Measurements from ENCODE around the gene GCM1.

Gene GCM1

GRCh38 chr6:53144802-53145201 is 3.8 kb downstream of the GCM1 start:
- Histone ChIP-seq H3K9me3 (ENCODE audit: insufficient read depth, low read length, severe bottlenecking) (no peaks in the 10 kb centered on the region), H3K79me2 (ENCODE audit: insufficient read depth, low read length) (no peaks in the 10 kb centered on the region), H3K4me1 (ENCODE audit: insufficient read depth, low read length) (no peaks in the 10 kb centered on the region), H3K27ac (ENCODE audit: low read length) (no peak overlapping the region), H3K27me3 (ENCODE audit: insufficient read depth, low read length, poor library complexity) (no peaks in the 10 kb centered on the region), H4K20me1 (ENCODE audit: insufficient read depth, low read length) (no peaks in the 10 kb centered on the region), H3K36me3 (ENCODE audit: insufficient read depth, low read length) (no peaks in the 10 kb centered on the region), H3K4me3 (ENCODE audit: low read depth in 1 of 2, low read length in 2 of 2) (no peak overlapping the region), H3K9ac (ENCODE audit: low read depth, low read length) (no peak overlapping the region), H3K4me2 (ENCODE audit: insufficient read depth, low read length) (no peak overlapping the region), H2AFZ (ENCODE audit: low read depth, low read length) (no peak overlapping the region)
- TF ChIP-seq EZH2 (IDR thresholded peaks at IDR 0.05; ENCODE audit: borderline replicate concordance, low read depth, low read length, severe bottlenecking) (no peak), CTCF (IDR thresholded peaks at IDR 0.05; ENCODE audit: borderline replicate concordance, extremely low read depth, low read length, poor library complexity, severe bottlenecking) (no peak)
- DNase-seq: no peak
- ATAC-seq (ENCODE audit: insufficient read depth, low read depth): no peak

- Histone ChIP-seq H2AFZ (ENCODE audit: low read depth, low read length) (no peak overlapping the region), H3K36me3 (ENCODE audit: insufficient read depth, low read length) (no peaks in the 10 kb centered on the region), H3K4me3 (ENCODE audit: low read depth in 1 of 2, low read length in 2 of 2) (no peak overlapping the region), H4K20me1 (ENCODE audit: insufficient read depth, low read length) (no peaks in the 10 kb centered on the region), H3K4me2 (ENCODE audit: insufficient read depth, low read length) (no peak overlapping the region), H3K27ac (ENCODE audit: low read length) (no peak overlapping the region), H3K27me3 (ENCODE audit: insufficient read depth, low read length, poor library complexity) (no peaks in the 10 kb centered on the region), H3K4me1 (ENCODE audit: insufficient read depth, low read length) (no peaks in the 10 kb centered on the region), H3K9me3 (ENCODE audit: insufficient read depth, low read length, severe bottlenecking) (no peaks in the 10 kb centered on the region), H3K79me2 (ENCODE audit: insufficient read depth, low read length) (no peaks in the 10 kb centered on the region), H3K9ac (ENCODE audit: low read depth, low read length) (no peak overlapping the region)
- TF ChIP-seq EZH2 (IDR thresholded peaks at IDR 0.05; ENCODE audit: borderline replicate concordance, low read depth, low read length, severe bottlenecking): no peak
- no peak for TF ChIP-seq CTCF (IDR thresholded peaks at IDR 0.05; ENCODE audit: borderline replicate concordance, extremely low read depth, low read length, poor library complexity, severe bottlenecking)
- ATAC-seq (ENCODE audit: insufficient read depth, low read depth) (no peak), DNase-seq (no peak)
Observed at GRCh38 chr6:53143710-53144109, 4.9 kb downstream of the GCM1 start.

GRCh38 chr6:53142810-53143209 is 5.8 kb downstream of the GCM1 start:
- Histone ChIP-seq H3K4me2 (ENCODE audit: insufficient read depth, low read length) (no peak overlapping the region), H4K20me1 (ENCODE audit: insufficient read depth, low read length) (no peaks in the 10 kb centered on the region), H3K4me1 (ENCODE audit: insufficient read depth, low read length) (no peaks in the 10 kb centered on the region), H3K27ac (ENCODE audit: low read length) (no peak overlapping the region), H3K79me2 (ENCODE audit: insufficient read depth, low read length) (no peaks in the 10 kb centered on the region), H3K4me3 (ENCODE audit: low read depth in 1 of 2, low read length in 2 of 2) (no peak overlapping the region), H2AFZ (ENCODE audit: low read depth, low read length) (no peak overlapping the region), H3K36me3 (ENCODE audit: insufficient read depth, low read length) (no peaks in the 10 kb centered on the region), H3K9ac (ENCODE audit: low read depth, low read length) (no peak overlapping the region), H3K9me3 (ENCODE audit: insufficient read depth, low read length, severe bottlenecking) (no peaks in the 10 kb centered on the region), H3K27me3 (ENCODE audit: insufficient read depth, low read length, poor library complexity) (no peaks in the 10 kb centered on the region)
- ATAC-seq (ENCODE audit: insufficient read depth, low read depth) (no peak), DNase-seq (no peak)
- no peak for TF ChIP-seq CTCF (IDR thresholded peaks at IDR 0.05; ENCODE audit: borderline replicate concordance, extremely low read depth, low read length, poor library complexity, severe bottlenecking)
- no peak for TF ChIP-seq EZH2 (IDR thresholded peaks at IDR 0.05; ENCODE audit: borderline replicate concordance, low read depth, low read length, severe bottlenecking)

All from DND-41 (cell line).